Right renal pelvis (tissue), 4 donors: ENCODE results near the gene P3H2. TPM values are rescaled to one million over a fixed set of nuclear protein-coding genes. Genes with fewer than 3 reads are reported as not detected.

Experiments
- DNase-seq, 4 donors: peaks; one replicate each; pipeline ENCODE4 v3.0.0-alpha.2; 2013; ENCODE audit warnings: low read depth in 4 of 4, low spot score in 3 of 4, missing footprints in 1 of 4
- polyA plus RNA-seq, 4 donors: library from polyadenylated mRNA; unstranded; fragments of 120-200 nt; gene quantifications; one replicate each; pipeline ENCODE4 v1.2.1, GENCODE V29; 2013; ENCODE audit not compliant: insufficient read length in 4 of 4

Gene P3H2
- polyA plus RNA-seq, 4 donors: 84.2 to 128 (median 106) TPM

- no peak for DNase-seq
Observed at GRCh38 chr3:189909139-189909538, 211.6 kb downstream of the P3H2 start.

- DNase-seq: no peak
Observed at GRCh38 chr3:189908646-189909045, 212.1 kb downstream of the P3H2 start.

GRCh38 chr3:189907803-189908202, 212.9 kb downstream of the P3H2 start:
- DNase-seq: no peak

Other genes with a start within 250 kb of the P3H2 start
- gene CLDN1, start 201.5 kb upstream of the P3H2 start, polyA plus RNA-seq: 10 to 100 TPM; 58.3 to 85.0 (median 76.6) TPM